GM12878 (cell line): ENCODE data around the gene CD27. TPM values are rescaled to one million over a fixed set of nuclear protein-coding genes. Genes with fewer than 3 reads are reported as not detected.

Experiments used
- ATAC-seq: fragments of 200-7000 bp; cut with Tn5 transposase; 3 replicates; pipeline ENCODE4 v1.9.1; 2020; ENCODE audit warnings: mild to moderate bottlenecking, moderate library complexity
- BruUV-seq: library from RNA; stranded (reverse); fragments of 400-500 nt; replicated peaks from 2 replicates; lab custom pipeline; 2021; lab: Mats Ljungman, UMichigan
- CTCF ChIA-PET: fragments of 300-600 bp; sonication (Branson Sonifier 250); formaldehyde crosslinking; extraction: SDS; loops from one replicate; lab custom pipeline; 2021; ENCODE audit warnings: inconsistent platforms; lab: Yijun Ruan, JAX
- POLR2A ChIA-PET: fragments of 350-600 bp; formaldehyde crosslinking; extraction: SDS; loops from one replicate; lab custom pipeline; 2021; ENCODE audit warnings: inconsistent platforms; lab: Charles Lee
- RAD21 ChIA-PET: fragments of 300-600 bp; sonication (Branson Sonifier 250); formaldehyde crosslinking; loops from one replicate; lab custom pipeline; 2023; ENCODE audit warnings: antibody characterized with exemption; ENCODE audit not compliant: unreplicated experiment; lab: Charles Lee
- SMC1A ChIA-PET: fragments of 300-600 bp; sonication (Branson Sonifier 250); formaldehyde crosslinking; loops from one replicate; lab custom pipeline; 2023; ENCODE audit not compliant: unreplicated experiment, uncharacterized antibody; lab: Charles Lee
- DNase-seq: peaks from one replicate; pipeline ENCODE4 v3.0.0-alpha.2; 2011; ENCODE audit warnings: low read depth, low spot score
- FAIRE-seq: peaks from 3 replicates; lab custom pipeline; 2011; peaks lifted over from hg19 to GRCh38; lab: Jason Lieb, UNC
- H2AFZ ChIP-seq: 2 replicates; pipeline ENCODE4 v1.6.0; 2011; ENCODE audit warnings: low read depth, low read length, control low read depth; ENCODE audit not compliant: control insufficient read depth
- H3K27ac ChIP-seq: 2 replicates; pipeline ENCODE4 v1.5.1; 2011; ENCODE audit warnings: control low read depth; ENCODE audit not compliant: control insufficient read depth, insufficient read depth
- H3K27me3 ChIP-seq, 2 experiments: replicated peaks in 1 of 2; 2 replicates each; pipeline versions ENCODE4 v1.6.0 to v1.6.1; 2011; ENCODE audit warnings: low read length in 1 of 2; ENCODE audit not compliant: control insufficient read depth in 2 of 2, insufficient read depth in 2 of 2
- H3K36me3 ChIP-seq, 2 experiments: 2 replicates each; pipeline ENCODE4 v1.5.1; 2011; ENCODE audit warnings: low read length in 1 of 2; ENCODE audit not compliant: control insufficient read depth in 2 of 2, insufficient read depth in 2 of 2
- H3K4me1 ChIP-seq: 2 replicates; pipeline ENCODE4 v1.6.1; 2011; ENCODE audit warnings: mild to moderate bottlenecking, low read length, moderate library complexity, mixed read lengths; ENCODE audit not compliant: control insufficient read depth, insufficient read depth
- H3K4me2 ChIP-seq: 2 replicates; pipeline ENCODE4 v1.6.0; 2011; ENCODE audit warnings: control low read depth; ENCODE audit not compliant: control insufficient read depth, insufficient read depth
- H3K4me3 ChIP-seq: fragments of 200-600 bp; sonication (generic); 2 replicates; pipeline ENCODE4 v1.5.1; 2016
- H3K79me2 ChIP-seq: 2 replicates; pipeline ENCODE4 v1.6.0; 2011; ENCODE audit warnings: low read length; ENCODE audit not compliant: control insufficient read depth, insufficient read depth
- H3K9ac ChIP-seq: 2 replicates; pipeline ENCODE4 v1.8.0; 2011; ENCODE audit warnings: low read length, control low read depth, mixed read lengths; ENCODE audit not compliant: control insufficient read depth, insufficient read depth
- H3K9me3 ChIP-seq: replicated peaks from 3 replicates; pipeline ENCODE4 v1.5.1; 2011; ENCODE audit warnings: mild to moderate bottlenecking, low read length; ENCODE audit not compliant: control insufficient read depth, insufficient read depth
- H4K20me1 ChIP-seq: 2 replicates; pipeline ENCODE4 v1.6.0; 2011; ENCODE audit not compliant: control insufficient read depth, insufficient read depth
- ASH2L ChIP-seq: fragments of 300-600, 200-600 bp; sonication (generic); IDR thresholded peaks from 2 replicates; pipeline ENCODE4 v1.6.1; 2017; ENCODE audit warnings: low read depth, mild to moderate bottlenecking, borderline replicate concordance
- BCL11A ChIP-seq: IDR thresholded peaks from 2 replicates; pipeline ENCODE4 v1.6.1; 2011; ENCODE audit warnings: low read depth, low read length
- CHD1 ChIP-seq: IDR thresholded peaks from 2 replicates; pipeline ENCODE4 v1.6.1; 2012; ENCODE audit warnings: low read depth, low read length, improper control_type of control experiment
- E4F1 ChIP-seq: fragments of 450-650 bp; IDR thresholded peaks from 2 replicates; pipeline ENCODE4 v1.6.1; 2018; ENCODE audit warnings: borderline replicate concordance, mild to moderate bottlenecking; ENCODE audit not compliant: partially characterized antibody
- EED ChIP-seq: sonication (generic); IDR thresholded peaks from 2 replicates; pipeline ENCODE4 v1.6.1; 2016; ENCODE audit warnings: antibody characterized with exemption, low read depth
- EZH2 ChIP-seq: IDR thresholded peaks from 2 replicates; pipeline ENCODE4 v1.6.1; 2012; ENCODE audit warnings: low read depth, mild to moderate bottlenecking, control low read depth, inconsistent platforms, low read length, borderline replicate concordance; ENCODE audit not compliant: control insufficient read depth
- FOS ChIP-seq: IDR thresholded peaks from 3 replicates; pipeline ENCODE4 v1.6.1; 2011; ENCODE audit warnings: borderline replicate concordance; ENCODE audit not compliant: insufficient read length; ENCODE audit errors: extremely low read depth
- JUNB ChIP-seq: IDR thresholded peaks from 2 replicates; pipeline ENCODE4 v1.6.1; 2016; ENCODE audit warnings: antibody characterized with exemption, mild to moderate bottlenecking
- JUND ChIP-seq: IDR thresholded peaks from 2 replicates; pipeline ENCODE4 v1.6.1; 2012; ENCODE audit warnings: low read depth, mild to moderate bottlenecking, low read length, improper control_type of control experiment, moderate library complexity
- MAX ChIP-seq: IDR thresholded peaks from 2 replicates; pipeline ENCODE4 v1.6.1; 2012; ENCODE audit warnings: low read depth, low read length, improper control_type of control experiment
- MTA2 ChIP-seq: fragments of 450-650 bp; IDR thresholded peaks from 2 replicates; pipeline ENCODE4 v1.6.1; 2016; ENCODE audit warnings: low read depth, mild to moderate bottlenecking, moderate library complexity
- NFXL1 ChIP-seq: fragments of 450-650 bp; IDR thresholded peaks from 2 replicates; pipeline ENCODE4 v1.6.1; 2017; ENCODE audit warnings: antibody characterized with exemption, mild to moderate bottlenecking, borderline replicate concordance
- NR2C1 ChIP-seq: fragments of 450-650 bp; IDR thresholded peaks from 2 replicates; pipeline ENCODE4 v1.6.1; 2017; ENCODE audit warnings: antibody characterized with exemption, mild to moderate bottlenecking, moderate library complexity
- PRDM15 ChIP-seq: fragments of 450-650 bp; formaldehyde crosslinking; IDR thresholded peaks from 2 replicates; pipeline ENCODE4 v1.4.0; 2020; ENCODE audit warnings: mild to moderate bottlenecking, moderate library complexity
- SREBF2 ChIP-seq: IDR thresholded peaks from 2 replicates; pipeline ENCODE4 v1.6.1; 2012; ENCODE audit warnings: mild to moderate bottlenecking, low read length
- WRNIP1 ChIP-seq: IDR thresholded peaks from 2 replicates; pipeline ENCODE4 v1.6.1; 2011; ENCODE audit warnings: low read depth, low read length, improper control_type of control experiment, borderline replicate concordance
- ZNF384 ChIP-seq: IDR thresholded peaks from 2 replicates; pipeline ENCODE4 v1.6.1; 2012; ENCODE audit warnings: low read depth, mild to moderate bottlenecking, low read length, improper control_type of control experiment, borderline replicate concordance
- WGBS: methylation state at CpG from one replicate; pipeline ENCODE4 v1.1.6; 2016; ENCODE audit warnings: low lambda C conversion rate; ENCODE audit not compliant: insufficient replicate concordance, insufficient coverage; ENCODE audit errors: missing lambda C conversion rate; 5-methylcytosine and 5-hydroxymethylcytosine counted together
- in situ Hi-C: fragments of 300-500 bp; cut with MboI; formaldehyde crosslinking; loops from 9 replicates; pipeline ENCODE4 v1.14.3; 2018; ENCODE audit warnings: mixed read lengths
- intact Hi-C: fragments of 100-400 bp; cut with micrococcal nuclease; formaldehyde crosslinking; loops from one replicate; pipeline ENCODE4 v1.14.2; 2022; ENCODE audit not compliant: unreplicated experiment
- polyA plus RNA-seq, 11 experiments: library from polyadenylated mRNA; depleted of rRNA in 4 of 11; unstranded in 6 of 11; stranded (reverse) in 5 of 11; fragments of >200 nt; fragmentation: Nextera tagmentation in 4 of 11; fragmentation: Illumina TruSeq in 1 of 11; extraction: Ambion mirVana in 4 of 11; extraction: Trizol in 1 of 11; gene quantifications; 1 replicate in 1 of 11; 2 replicates in 10 of 11; pipeline versions ENCODE4 v1.2.1 to v1.2.3, GENCODE V29; 2011 to 2016; ENCODE audit warnings: inconsistent platforms in 2 of 11, missing spikeins in 2 of 11, low read depth in 1 of 11
- total RNA-seq, 4 experiments: library from RNA; depleted of rRNA in 3 of 4; stranded (reverse); fragments of >200 nt in 3 of 4; fragmentation: Illumina TruSeq in 1 of 4; extraction: Trizol in 1 of 4; gene quantifications; 2 replicates each; pipeline versions ENCODE4 v1.2.1 to v1.2.3, GENCODE V29; 2013 to 2021

CD27 gene
- total and polyA plus RNA-seq, 10 of the 15 experiments (the other 5 are each of a cell fraction or from before 2014, with no cell fraction given): 4.9 to 184 (median 106) TPM

GRCh38 chr12:6492838-6493496, 48.2 kb downstream of the CD27 start, which contains the start of gene MRPL51:
Gene MRPL51 (minus strand): TSS chr12:6493262. CDS start chr12:6493136, 126 bp downstream.
- in situ Hi-C loops (no loop called here), intact Hi-C loops (loop anchor here (1.0 to 5.0 kb wide), 4 partner anchors 23 to 70 kb away; partner anchors contain the start of genes GAPDH and VAMP1)
- POLR2A ChIA-PET: interaction anchor here (0.8 to 1.8 kb wide), 13 partner anchors 9 to 196 kb away, joined by 3 to 25 read pairs (median 5); partner anchors contain the start of genes CD27, GAPDH, VAMP1 and ZNF384
- peaks cover 6% of the 10 kb centered on the region; the same call in 1 of the 2 replicates for H3K4me1 ChIP-seq
- FAIRE-seq (no peak), DNase-seq (peak; percentile 72), ATAC-seq (peak; percentile 92)
- peak within 1 kb of the TSS; percentile 93 for H3K4me3 ChIP-seq
- TSS peak; percentile 96 for BruUV-seq
- RAD21 ChIA-PET: interaction anchor here (0.7 to 1.5 kb wide), 15 partner anchors 22 to 260 kb away, joined by 3 to 7 read pairs (median 4); partner anchors contain the start of genes GAPDH, MLF2, TAPBPL and VAMP1
- no peaks in the 10 kb centered on the region for H3K27me3 ChIP-seq
- peak within 1 kb of the TSS; percentile 95 for H3K9ac ChIP-seq
- under 1% methylated on average over 39 of the region's 39 CpGs for WGBS
- H4K20me1 ChIP-seq: no peaks in the 10 kb centered on the region
- H3K27ac ChIP-seq: peak within 1 kb of the TSS; percentile 97
- H2AFZ ChIP-seq: peak within 1 kb of the TSS; percentile 88
- peak within 1 kb of the TSS; percentile 97 for H3K4me2 ChIP-seq
- H3K79me2 ChIP-seq: peaks cover 50% of the 10 kb centered on the region
- SMC1A ChIA-PET: interaction anchor here (0.8 to 1.5 kb wide), 8 partner anchors 11 to 69 kb away, joined by 3 to 5 read pairs (median 4); partner anchors contain the start of genes TAPBPL and VAMP1
- no peaks in the 10 kb centered on the region for H3K9me3 ChIP-seq
- H3K36me3 ChIP-seq: peaks cover 2 to 14% of the 10 kb centered on the region in 2 experiments
- CTCF ChIA-PET: interaction anchor here (0.7 to 2.2 kb wide), 11 partner anchors 9 to 69 kb away, joined by 3 to 12 read pairs (median 4); partner anchors contain the start of gene GAPDH
- no peak for TF ChIP-seq WRNIP1
- TF ChIP-seq CHD1: no peak
- no peak for TF ChIP-seq EED
- no peak for TF ChIP-seq JUNB
- TF ChIP-seq ASH2L: no peak
- no peak for TF ChIP-seq NFXL1
- no peak for TF ChIP-seq MTA2
- TF ChIP-seq EZH2: no peak
- peak; percentile 58 for TF ChIP-seq SREBF2
- TF ChIP-seq JUND: no peak
- peak; percentile 71; the same call in 1 of the 2 replicates for TF ChIP-seq MAX
- TF ChIP-seq NR2C1: peak; percentile 34; the same call in 1 of the 2 replicates
- TF ChIP-seq PRDM15 (CRISPR knock-in tag): no peak
- TF ChIP-seq FOS: no peak
- TF ChIP-seq BCL11A: no peak
- no peak for TF ChIP-seq ZNF384
- peak; percentile 76 for TF ChIP-seq E4F1
